Measurements from ENCODE around the gene RET. TPM values are rescaled to one million over a fixed set of nuclear protein-coding genes. Genes with fewer than 3 reads are reported as not detected.

Gene RET
- total RNA-seq, 2 donors from 2014 or later: 0.14 TPM; not detected in 1

GRCh38 chr10:43100366-43100765 lies 23.5 kb downstream of the RET start:
- no peak for DNase-seq (ENCODE audit: low spot score)
- no peaks in the 10 kb centered on the region for H3K36me3 ChIP-seq
- no peaks in the 10 kb centered on the region for H3K9me3 ChIP-seq
- H3K27ac ChIP-seq: no peak overlapping the region
- peaks cover 0 to 8% of the 10 kb centered on the region in 2 donors for H3K4me1 ChIP-seq (ENCODE audit: control insufficient read depth in 1 of 2, low read depth in 2 of 2)
- no peak for ATAC-seq (ENCODE audit: insufficient number of reproducible peaks, low FRiP score, low read depth)
- TF ChIP-seq CTCF (IDR thresholded peaks at IDR 0.05): no peak
- H3K4me3 ChIP-seq: no peak overlapping the region
- no peaks in the 10 kb centered on the region for H3K27me3 ChIP-seq (replicated peaks; ENCODE audit: insufficient read depth)

GRCh38 chr10:43102063-43102828 lies 25.4 kb downstream of the RET start:
- no peak for DNase-seq (ENCODE audit: low spot score)
- no peak for TF ChIP-seq CTCF (IDR thresholded peaks at IDR 0.05)
- Histone ChIP-seq H3K4me3 (no peak overlapping the region), H3K36me3 (no peaks in the 10 kb centered on the region), H3K9me3 (no peaks in the 10 kb centered on the region), H3K4me1 (ENCODE audit: control insufficient read depth in 1 of 2, low read depth in 2 of 2) (peaks cover 0 to 8% of the 10 kb centered on the region in 2 donors), H3K27me3 (replicated peaks; ENCODE audit: insufficient read depth) (no peaks in the 10 kb centered on the region), H3K27ac (no peak overlapping the region)
- no peak for ATAC-seq (ENCODE audit: insufficient number of reproducible peaks, low FRiP score, low read depth)

- no peaks in the 10 kb centered on the region for H3K9me3 ChIP-seq
- no peak overlapping the region for H3K27ac ChIP-seq
- no peaks in the 10 kb centered on the region for H3K27me3 ChIP-seq (replicated peaks; ENCODE audit: insufficient read depth)
- TF ChIP-seq CTCF (IDR thresholded peaks at IDR 0.05): peak; percentile 99
- H3K4me1 ChIP-seq (ENCODE audit: control insufficient read depth in 1 of 2, low read depth in 2 of 2): peaks cover 0 to 8% of the 10 kb centered on the region in 2 donors
- peak overlapping the region; percentile 81 for H3K4me3 ChIP-seq
- H3K36me3 ChIP-seq: no peaks in the 10 kb centered on the region
- ATAC-seq (ENCODE audit: insufficient number of reproducible peaks, low FRiP score, low read depth) (peak; percentile 74), DNase-seq (ENCODE audit: low spot score) (peak; percentile 18)
Measured at GRCh38 chr10:43105102-43105955, 28.5 kb downstream of the RET start.

GRCh38 chr10:43105956-43106229 lies 29.0 kb downstream of the RET start:
- H3K27me3 ChIP-seq (replicated peaks; ENCODE audit: insufficient read depth): no peaks in the 10 kb centered on the region
- no peaks in the 10 kb centered on the region for H3K9me3 ChIP-seq
- no peak overlapping the region for H3K27ac ChIP-seq
- TF ChIP-seq CTCF (IDR thresholded peaks at IDR 0.05): no peak
- H3K4me3 ChIP-seq: no peak overlapping the region
- no peak for DNase-seq (ENCODE audit: low spot score)
- no peak for ATAC-seq (ENCODE audit: insufficient number of reproducible peaks, low FRiP score, low read depth)
- H3K36me3 ChIP-seq: no peaks in the 10 kb centered on the region
- H3K4me1 ChIP-seq (ENCODE audit: control insufficient read depth in 1 of 2, low read depth in 2 of 2): peaks cover 0 to 8% of the 10 kb centered on the region in 2 donors

- ATAC-seq (ENCODE audit: insufficient number of reproducible peaks, low FRiP score, low read depth) (no peak), DNase-seq (ENCODE audit: low spot score) (no peak)
- Histone ChIP-seq H3K4me1 (ENCODE audit: control insufficient read depth in 1 of 2, low read depth in 2 of 2) (peaks cover 0 to 8% of the 10 kb centered on the region in 2 donors), H3K36me3 (no peaks in the 10 kb centered on the region), H3K9me3 (no peaks in the 10 kb centered on the region), H3K27ac (no peak overlapping the region), H3K27me3 (replicated peaks; ENCODE audit: insufficient read depth) (no peaks in the 10 kb centered on the region), H3K4me3 (no peak overlapping the region)
- TF ChIP-seq CTCF (IDR thresholded peaks at IDR 0.05): no peak
Measured at GRCh38 chr10:43106256-43107091, 29.6 kb downstream of the RET start.

Measured in thoracic aorta (tissue), 2 donors.